ENCODE results near the gene MYH11.

Gene MYH11

DNA sequence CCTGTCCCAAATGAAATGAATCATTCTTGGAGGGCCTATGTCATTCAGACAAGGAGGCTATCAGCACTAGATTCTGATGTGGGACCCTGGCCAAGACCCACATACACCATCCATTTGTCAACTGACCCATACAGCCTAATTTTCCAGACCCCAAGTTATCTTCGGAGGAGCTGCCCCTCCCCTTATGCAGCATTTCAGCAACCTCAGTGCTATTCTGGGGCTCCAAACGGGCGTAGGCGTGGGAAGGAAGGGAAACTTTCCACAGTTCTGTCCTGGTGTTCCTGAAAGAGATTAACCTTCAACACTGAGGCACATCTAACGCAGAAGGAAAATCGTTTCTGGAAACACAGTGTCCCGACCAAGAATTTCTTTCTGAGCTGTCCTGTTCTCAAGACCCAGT is 86.7 kb downstream of the MYH11 start:
- TF ChIP-seq POLR2AphosphoS5 (IDR thresholded peaks at IDR 0.05; ENCODE audit: low read depth, low read length) = no peak
- TF ChIP-seq TAF1 (IDR thresholded peaks at IDR 0.05; ENCODE audit: borderline replicate concordance, insufficient read depth, low read length) = no peak
- no peak for TF ChIP-seq SIN3A (IDR thresholded peaks at IDR 0.05; ENCODE audit: borderline replicate concordance, insufficient read depth, low read length)

DNA sequence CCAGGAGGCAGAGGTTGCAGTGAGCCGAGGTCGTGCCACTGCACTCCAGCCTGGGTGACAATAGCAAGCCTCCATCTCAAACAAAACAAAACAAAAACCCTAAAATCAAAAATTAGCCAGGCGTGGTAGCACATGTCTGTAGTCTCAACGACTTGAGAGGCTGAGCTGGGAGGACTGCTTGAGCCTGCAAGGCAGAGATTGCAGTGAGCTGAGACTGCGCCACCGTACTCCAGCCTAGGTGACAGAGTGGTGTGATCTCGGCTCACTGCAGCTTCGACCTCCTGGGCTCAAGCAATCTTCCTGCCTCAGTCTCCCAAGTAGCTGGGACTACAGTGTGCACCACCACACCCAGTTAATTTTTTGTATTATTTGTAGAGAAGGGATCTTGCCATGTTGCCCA is 87.6 kb downstream of the MYH11 start:
- TF ChIP-seq TAF1 (IDR thresholded peaks at IDR 0.05; ENCODE audit: borderline replicate concordance, insufficient read depth, low read length) = no peak
- no peak for TF ChIP-seq SIN3A (IDR thresholded peaks at IDR 0.05; ENCODE audit: borderline replicate concordance, insufficient read depth, low read length)
- TF ChIP-seq FOXP2 (optimal IDR thresholded peaks at IDR 0.05; ENCODE audit: borderline replicate concordance, extremely low read depth, extremely low read length, insufficient read depth) = no peak
- TF ChIP-seq POLR2AphosphoS5 (IDR thresholded peaks at IDR 0.05; ENCODE audit: low read depth, low read length) = no peak
- TF ChIP-seq, protein P1, sequence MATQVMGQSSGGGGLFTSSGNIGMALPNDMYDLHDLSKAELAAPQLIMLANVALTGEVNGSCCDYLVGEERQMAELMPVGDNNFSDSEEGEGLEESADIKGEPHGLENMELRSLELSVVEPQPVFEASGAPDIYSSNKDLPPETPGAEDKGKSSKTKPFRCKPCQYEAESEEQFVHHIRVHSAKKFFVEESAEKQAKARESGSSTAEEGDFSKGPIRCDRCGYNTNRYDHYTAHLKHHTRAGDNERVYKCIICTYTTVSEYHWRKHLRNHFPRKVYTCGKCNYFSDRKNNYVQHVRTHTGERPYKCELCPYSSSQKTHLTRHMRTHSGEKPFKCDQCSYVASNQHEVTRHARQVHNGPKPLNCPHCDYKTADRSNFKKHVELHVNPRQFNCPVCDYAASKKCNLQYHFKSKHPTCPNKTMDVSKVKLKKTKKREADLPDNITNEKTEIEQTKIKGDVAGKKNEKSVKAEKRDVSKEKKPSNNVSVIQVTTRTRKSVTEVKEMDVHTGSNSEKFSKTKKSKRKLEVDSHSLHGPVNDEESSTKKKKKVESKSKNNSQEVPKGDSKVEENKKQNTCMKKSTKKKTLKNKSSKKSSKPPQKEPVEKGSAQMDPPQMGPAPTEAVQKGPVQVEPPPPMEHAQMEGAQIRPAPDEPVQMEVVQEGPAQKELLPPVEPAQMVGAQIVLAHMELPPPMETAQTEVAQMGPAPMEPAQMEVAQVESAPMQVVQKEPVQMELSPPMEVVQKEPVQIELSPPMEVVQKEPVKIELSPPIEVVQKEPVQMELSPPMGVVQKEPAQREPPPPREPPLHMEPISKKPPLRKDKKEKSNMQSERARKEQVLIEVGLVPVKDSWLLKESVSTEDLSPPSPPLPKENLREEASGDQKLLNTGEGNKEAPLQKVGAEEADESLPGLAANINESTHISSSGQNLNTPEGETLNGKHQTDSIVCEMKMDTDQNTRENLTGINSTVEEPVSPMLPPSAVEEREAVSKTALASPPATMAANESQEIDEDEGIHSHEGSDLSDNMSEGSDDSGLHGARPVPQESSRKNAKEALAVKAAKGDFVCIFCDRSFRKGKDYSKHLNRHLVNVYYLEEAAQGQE (IDR thresholded peaks at IDR 0.05; ENCODE audit: insufficient read depth in 1 of 2, low read depth in 2 of 2, low read length in 2 of 2) = no peak

DNA sequence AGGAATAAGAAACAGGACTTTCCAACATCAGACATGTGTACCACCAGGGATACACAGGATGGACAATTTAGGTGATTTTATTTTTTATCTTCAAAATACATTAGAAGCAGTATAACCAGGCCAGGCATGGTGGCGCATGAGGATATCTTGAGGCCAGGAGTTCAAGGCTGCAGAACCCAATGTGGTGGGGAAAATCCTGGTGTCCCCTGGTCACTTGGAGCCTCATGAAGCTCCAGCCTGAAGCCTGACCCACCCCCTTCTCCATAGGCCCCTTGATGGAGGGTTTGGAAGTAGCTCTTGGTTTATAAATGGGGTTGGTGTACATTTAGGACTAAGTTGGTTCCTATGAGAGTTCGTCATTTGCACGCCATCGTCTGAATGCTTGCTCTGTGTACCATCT is 88.6 kb downstream of the MYH11 start:
- TF ChIP-seq TAF1 (IDR thresholded peaks at IDR 0.05; ENCODE audit: borderline replicate concordance, insufficient read depth, low read length) = no peak

GRCh38 chr16:15766918-15767317 is 89.9 kb downstream of the MYH11 start:
- TF ChIP-seq TAF1 (IDR thresholded peaks at IDR 0.05; ENCODE audit: borderline replicate concordance, insufficient read depth, low read length) (no peak), FOXP2 (optimal IDR thresholded peaks at IDR 0.05; ENCODE audit: borderline replicate concordance, extremely low read depth, extremely low read length, insufficient read depth) (no peak), SIN3A (IDR thresholded peaks at IDR 0.05; ENCODE audit: borderline replicate concordance, insufficient read depth, low read length) (no peak)

DNA sequence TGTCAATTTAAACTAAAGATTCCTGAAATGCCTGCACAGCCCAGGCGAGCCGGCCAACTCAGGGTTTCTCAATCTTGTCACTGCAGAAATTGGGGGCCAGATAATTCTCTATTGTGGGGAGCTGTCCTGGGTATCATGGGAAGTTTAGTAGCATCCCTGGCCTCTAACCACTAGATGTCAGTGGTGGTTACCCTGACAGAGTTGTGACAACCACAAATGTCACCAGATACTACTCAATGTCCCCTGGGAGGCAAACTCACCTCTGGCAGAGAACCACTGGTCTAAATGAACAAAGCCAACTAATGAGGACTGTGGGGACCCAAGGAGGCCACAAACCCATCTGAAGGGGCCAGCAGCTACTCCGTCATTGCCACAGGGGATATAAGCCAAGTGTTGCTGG is 90.9 kb downstream of the MYH11 start:
- no peak for TF ChIP-seq POLR2AphosphoS5 (IDR thresholded peaks at IDR 0.05; ENCODE audit: low read depth, low read length)
- TF ChIP-seq, protein P1 (IDR thresholded peaks at IDR 0.05; ENCODE audit: insufficient read depth in 1 of 2, low read depth in 2 of 2, low read length in 2 of 2) = peak; percentile 48 to 87; a peak in 2 of 4 replicates

- TF ChIP-seq SIN3A (IDR thresholded peaks at IDR 0.05; ENCODE audit: borderline replicate concordance, insufficient read depth, low read length) = no peak
- TF ChIP-seq, protein P1 (IDR thresholded peaks at IDR 0.05; ENCODE audit: insufficient read depth in 1 of 2, low read depth in 2 of 2, low read length in 2 of 2) = no peak
- no peak for TF ChIP-seq POLR2AphosphoS5 (IDR thresholded peaks at IDR 0.05; ENCODE audit: low read depth, low read length)
Measured at GRCh38 chr16:15765116-15765515, 91.7 kb downstream of the MYH11 start.

DNA sequence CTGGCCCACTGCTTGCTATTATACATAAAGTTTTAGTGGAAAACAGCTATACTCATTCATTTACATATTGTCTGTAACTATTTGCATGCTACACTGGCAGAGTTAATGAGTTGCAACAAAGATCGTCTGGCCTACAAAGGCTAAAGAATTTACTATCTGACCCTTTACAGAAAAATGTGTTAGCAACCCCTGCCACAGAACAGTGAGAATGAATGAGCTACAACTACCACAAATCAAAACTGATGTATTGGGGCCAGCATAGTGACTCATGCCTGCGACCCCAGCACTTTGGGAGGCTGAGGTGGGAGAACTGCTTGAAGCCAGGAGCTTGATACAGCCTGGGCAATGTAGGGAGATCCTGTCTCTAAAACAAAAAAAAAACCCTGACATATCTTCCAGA is 92.7 kb downstream of the MYH11 start:
- TF ChIP-seq POLR2AphosphoS5 (IDR thresholded peaks at IDR 0.05; ENCODE audit: low read depth, low read length) (no peak), SIN3A (IDR thresholded peaks at IDR 0.05; ENCODE audit: borderline replicate concordance, insufficient read depth, low read length) (no peak), TAF1 (IDR thresholded peaks at IDR 0.05; ENCODE audit: borderline replicate concordance, insufficient read depth, low read length) (no peak), FOXP2 (optimal IDR thresholded peaks at IDR 0.05; ENCODE audit: borderline replicate concordance, extremely low read depth, extremely low read length, insufficient read depth) (no peak)
- TF ChIP-seq, protein P1 (IDR thresholded peaks at IDR 0.05; ENCODE audit: insufficient read depth in 1 of 2, low read depth in 2 of 2, low read length in 2 of 2) = no peak

Measured in PFSK-1 (cell line).